HG03064 (cell line): ENCODE data around the gene GNRHR.
"Not testable (repeated sequence)": the region's sequence is repeated elsewhere in the genome, so short reads cannot be mapped to it uniquely, and the experiment has no call there.

Source experiments
- ATAC-seq: cut with Tn5 transposase; IDR thresholded peaks from one replicate; pipeline ENCODE4 v1.9.1; 2021; ENCODE audit warnings: low read depth; ENCODE audit not compliant: unreplicated experiment

The GNRHR gene

GRCh38 chr4:67730511-67730910, 23.7 kb downstream of the GNRHR start:
- not testable (repeated sequence) for ATAC-seq

GRCh38 chr4:67727124-67727850, 26.9 kb downstream of the GNRHR start:
- ATAC-seq = no peak

- ATAC-seq = no peak
These were observed 28.2 kb downstream of the GNRHR start for GRCh38 chr4:67725981-67726380.

GRCh38 chr4:67725132-67725531, 29.1 kb downstream of the GNRHR start:
- no peak for ATAC-seq

- ATAC-seq = no peak
These were observed 30.2 kb downstream of the GNRHR start for GRCh38 chr4:67723949-67724348.

GRCh38 chr4:67723341-67723740, 30.8 kb downstream of the GNRHR start:
- no peak for ATAC-seq

GRCh38 chr4:67721770-67722597, 32.2 kb downstream of the GNRHR start:
- no peak for ATAC-seq

GRCh38 chr4:67721315-67721769, 32.8 kb downstream of the GNRHR start:
- ATAC-seq = no peak

- ATAC-seq = no peak
These were observed 34.1 kb downstream of the GNRHR start for GRCh38 chr4:67719953-67720617.

- ATAC-seq = no peak
These were observed 35.3 kb downstream of the GNRHR start for GRCh38 chr4:67718848-67719247.

- no peak for ATAC-seq
These were observed 36.6 kb downstream of the GNRHR start for GRCh38 chr4:67717586-67717985.

- ATAC-seq = no peak
These were observed 39.2 kb downstream of the GNRHR start for GRCh38 chr4:67714955-67715354.

- ATAC-seq = no peak
These were observed 40.0 kb downstream of the GNRHR start for GRCh38 chr4:67714248-67714583.

- no peak for ATAC-seq
These were observed 40.5 kb downstream of the GNRHR start for GRCh38 chr4:67713529-67714247.

GRCh38 chr4:67712650-67713528, 41.3 kb downstream of the GNRHR start:
- ATAC-seq = no peak

GRCh38 chr4:67712000-67712625, 42.1 kb downstream of the GNRHR start:
- no peak for ATAC-seq

- ATAC-seq = not testable (repeated sequence)
These were observed 47.5 kb downstream of the GNRHR start for GRCh38 chr4:67706682-67707081.

- ATAC-seq = no peak
These were observed 49.3 kb downstream of the GNRHR start for GRCh38 chr4:67704843-67705242.

GRCh38 chr4:67702166-67702565, 52.0 kb downstream of the GNRHR start:
- ATAC-seq = no peak
